Measurements from ENCODE around the gene VSTM4. TPM values are rescaled to one million over a fixed set of nuclear protein-coding genes. Genes with fewer than 3 reads are reported as not detected.

VSTM4 gene, protein sequence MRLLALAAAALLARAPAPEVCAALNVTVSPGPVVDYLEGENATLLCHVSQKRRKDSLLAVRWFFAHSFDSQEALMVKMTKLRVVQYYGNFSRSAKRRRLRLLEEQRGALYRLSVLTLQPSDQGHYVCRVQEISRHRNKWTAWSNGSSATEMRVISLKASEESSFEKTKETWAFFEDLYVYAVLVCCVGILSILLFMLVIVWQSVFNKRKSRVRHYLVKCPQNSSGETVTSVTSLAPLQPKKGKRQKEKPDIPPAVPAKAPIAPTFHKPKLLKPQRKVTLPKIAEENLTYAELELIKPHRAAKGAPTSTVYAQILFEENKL
- total RNA-seq (2022; extraction: Qiagen RNA extraction; ENCODE audit: low read depth), result 0.21 to 0.59 TPM (median 0.39 TPM) in 5 replicates

DNA sequence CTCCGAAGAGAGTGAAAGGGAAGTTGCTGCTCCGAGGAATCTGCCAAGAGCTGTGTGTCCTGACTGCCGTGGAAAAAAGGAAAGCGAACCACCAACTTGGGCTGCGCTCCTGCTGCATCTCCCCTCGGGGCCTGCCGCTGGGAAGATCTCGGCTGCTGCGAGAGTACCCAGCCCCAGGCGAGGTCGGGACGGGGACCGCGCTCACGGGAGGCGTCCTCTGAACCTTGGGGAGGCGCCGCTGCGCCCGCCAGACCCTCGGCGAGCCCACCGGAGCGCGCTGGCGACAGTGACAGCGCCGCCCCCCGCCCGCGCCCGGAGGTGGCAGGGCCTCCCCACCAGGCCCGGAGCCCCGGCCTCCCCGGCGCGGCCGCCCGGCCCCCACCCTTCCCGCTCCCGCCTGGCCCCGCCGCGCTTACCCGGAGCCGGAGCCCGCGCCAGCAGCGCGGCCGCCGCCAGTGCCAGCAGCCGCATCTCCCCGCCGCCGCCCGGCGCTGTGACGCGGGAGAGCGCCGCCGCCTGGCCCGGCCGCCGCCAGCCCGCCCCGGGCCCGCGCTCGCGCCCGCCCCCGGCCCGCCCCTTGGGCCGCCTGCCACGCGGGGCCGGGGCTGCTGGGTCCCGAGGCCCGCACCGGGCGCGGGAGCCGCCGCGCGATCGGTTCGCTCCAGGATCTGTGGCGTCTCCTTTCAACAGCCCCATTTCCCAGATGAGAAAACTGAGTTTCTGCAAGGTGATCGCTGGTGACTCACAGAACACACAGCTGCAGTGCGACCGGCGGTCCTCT, at the start of gene VSTM4:
VSTM4 (minus strand) TSS at position 508 of the 781 bp plus-strand sequence; CDS start at position 471, 37 bp downstream.

DNA sequence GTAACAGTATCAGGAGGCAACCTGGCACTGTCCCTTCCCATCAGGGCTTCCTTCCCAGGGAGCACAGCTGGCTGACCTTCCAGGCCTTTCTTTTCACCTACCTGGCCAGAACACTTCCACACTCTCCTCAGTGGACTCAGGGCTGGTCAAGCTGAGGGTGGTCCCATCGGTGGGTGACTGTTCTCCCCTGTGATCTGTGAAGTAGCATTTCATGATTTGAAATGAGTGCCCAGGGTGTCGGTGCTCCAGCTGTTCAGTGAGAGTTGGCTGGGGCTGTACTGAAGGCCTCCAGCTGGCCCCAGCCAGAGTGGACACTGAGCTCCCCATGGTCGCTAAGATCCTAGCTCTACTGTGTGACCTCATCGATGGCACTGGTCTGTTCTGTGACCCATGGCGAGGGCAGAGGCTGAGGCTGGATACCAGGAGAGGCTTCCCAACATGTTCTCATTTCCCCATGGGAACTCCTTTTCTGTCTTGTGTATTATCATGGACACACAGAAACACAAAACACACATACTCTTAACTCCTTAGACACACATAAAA, 18.5 kb upstream of the VSTM4 start, which contains the start of gene FAM170B:
FAM170B (minus strand) TSS at position 316 of the 543 bp plus-strand sequence; CDS start at position 213, 103 bp downstream.

Other genes starting within 250 kb of the VSTM4 start
- not detected in 5 replicates for gene LRRC18, start 175.7 kb downstream of the VSTM4 start, total RNA-seq (2022; extraction: Qiagen RNA extraction; ENCODE audit: low read depth)
- gene FAM170B, start 18.5 kb upstream of the VSTM4 start, total RNA-seq (2022; extraction: Qiagen RNA extraction; ENCODE audit: low read depth), result not detected in 5 replicates
- not detected in 5 replicates for gene TMEM273, start 72.9 kb upstream of the VSTM4 start, total RNA-seq (2022; extraction: Qiagen RNA extraction; ENCODE audit: low read depth)
- not detected in 5 replicates for gene C10orf71, start 183.6 kb upstream of the VSTM4 start, total RNA-seq (2022; extraction: Qiagen RNA extraction; ENCODE audit: low read depth)